ENCODE measurements around the gene C10orf105. TPM values are rescaled to one million over a fixed set of nuclear protein-coding genes. Genes with fewer than 3 reads are reported as not detected.

The C10orf105 gene
- total RNA-seq, 2 experiments from 2014 or later = 0.25 to 0.36 TPM

DNA sequence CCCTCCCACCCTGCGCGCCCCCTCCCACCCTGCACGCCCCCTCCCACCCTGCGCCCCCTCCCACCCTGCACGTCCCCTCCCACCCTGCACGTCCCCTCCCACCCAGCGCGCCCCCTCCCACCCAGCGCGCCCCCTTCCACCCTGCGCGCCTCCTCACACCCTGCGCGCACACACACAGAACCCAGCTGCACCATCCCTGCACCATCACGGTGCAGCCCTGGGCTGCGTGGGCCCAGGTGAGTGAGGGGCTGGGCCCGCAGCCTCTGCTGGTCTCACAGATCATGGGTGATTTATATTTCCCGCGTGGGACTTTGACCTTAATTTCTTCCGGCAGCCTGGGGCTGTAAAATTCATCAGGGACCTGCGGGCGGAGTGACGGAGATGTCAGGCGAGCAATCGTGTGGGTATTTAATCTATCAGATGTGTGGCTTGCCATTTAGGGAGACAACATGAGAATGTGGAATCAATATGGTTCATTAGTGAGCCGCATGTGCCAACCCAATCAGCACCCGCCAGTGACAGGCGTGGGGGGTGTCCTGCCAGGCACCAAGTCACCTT, 57.7 kb downstream of the C10orf105 start:
- Histone ChIP-seq H3K9me3 (ENCODE audit: control insufficient read depth in 1 of 2, insufficient read depth in 1 of 2, low read length in 2 of 2) (no peaks in the 10 kb centered on the region), H3K4me3 (ENCODE audit: low read length) (no peak overlapping the region), H3K27me3 (ENCODE audit: control insufficient read depth in 1 of 2, insufficient read depth in 2 of 2, low read length in 2 of 2) (no peaks in the 10 kb centered on the region), H3K4me1 (ENCODE audit: insufficient read depth, low read length) (peaks cover 9% of the 10 kb centered on the region), H3K27ac (ENCODE audit: low read depth in 1 of 2, low read length in 2 of 2) (no peak overlapping the region), H3K36me3 (ENCODE audit: insufficient read depth, low read length) (no peaks in the 10 kb centered on the region)
- Mint-ChIP-seq H3K4me1 (ENCODE audit: low read depth) (peaks cover 4% of the 10 kb centered on the region), H3K9me3 (no peaks in the 10 kb centered on the region), H3K27me3 (no peaks in the 10 kb centered on the region), H3K36me3 (ENCODE audit: low read depth) (no peaks in the 10 kb centered on the region), H3K4me3 (no peak overlapping the region), H3K27ac (no peak overlapping the region)
- DNase-seq = no peak
- intact Hi-C loops (cut with DNase I, micrococcal nuclease) = loop anchor here in 1 of 2 experiments (5.0 kb wide), 1 partner anchor 150 kb away; no protein-coding TSS in a partner anchor
- POLR2A ChIA-PET = no interaction called here
- TF ChIP-seq, protein P1, sequence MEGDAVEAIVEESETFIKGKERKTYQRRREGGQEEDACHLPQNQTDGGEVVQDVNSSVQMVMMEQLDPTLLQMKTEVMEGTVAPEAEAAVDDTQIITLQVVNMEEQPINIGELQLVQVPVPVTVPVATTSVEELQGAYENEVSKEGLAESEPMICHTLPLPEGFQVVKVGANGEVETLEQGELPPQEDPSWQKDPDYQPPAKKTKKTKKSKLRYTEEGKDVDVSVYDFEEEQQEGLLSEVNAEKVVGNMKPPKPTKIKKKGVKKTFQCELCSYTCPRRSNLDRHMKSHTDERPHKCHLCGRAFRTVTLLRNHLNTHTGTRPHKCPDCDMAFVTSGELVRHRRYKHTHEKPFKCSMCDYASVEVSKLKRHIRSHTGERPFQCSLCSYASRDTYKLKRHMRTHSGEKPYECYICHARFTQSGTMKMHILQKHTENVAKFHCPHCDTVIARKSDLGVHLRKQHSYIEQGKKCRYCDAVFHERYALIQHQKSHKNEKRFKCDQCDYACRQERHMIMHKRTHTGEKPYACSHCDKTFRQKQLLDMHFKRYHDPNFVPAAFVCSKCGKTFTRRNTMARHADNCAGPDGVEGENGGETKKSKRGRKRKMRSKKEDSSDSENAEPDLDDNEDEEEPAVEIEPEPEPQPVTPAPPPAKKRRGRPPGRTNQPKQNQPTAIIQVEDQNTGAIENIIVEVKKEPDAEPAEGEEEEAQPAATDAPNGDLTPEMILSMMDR (IDR thresholded peaks at IDR 0.05) = no peak
- CTCF ChIA-PET = no interaction called here
- ATAC-seq (ENCODE audit: poor library complexity) = no peak

Other genes with a start within 250 kb of the C10orf105 start
- gene VSIR, start 53.7 kb upstream of the C10orf105 start, total RNA-seq = 10 to 100 TPM; 86.2 to 91.4 TPM
- gene PSAP, start 131.5 kb upstream of the C10orf105 start, total RNA-seq = 100 to 1,000 TPM; 191 to 206 TPM
- gene CHST3, start 244.6 kb upstream of the C10orf105 start, total RNA-seq = not detected